GM19351 (cell line): ENCODE measurements around the gene MUC22.
"Not testable (repeated sequence)": the region's sequence is repeated elsewhere in the genome, so short reads cannot be mapped to it uniquely, and the experiment has no call there.

Experiments used
- ATAC-seq: cut with Tn5 transposase; IDR thresholded peaks from one replicate; pipeline ENCODE4 v1.9.1; 2021; ENCODE audit warnings: mild to moderate bottlenecking, moderate library complexity; ENCODE audit not compliant: unreplicated experiment

The MUC22 gene

GRCh38 chr6:31010393-31011060, at the start of gene MUC22:
Gene MUC22, plus strand, starts transcription at chr6:31010474. Its CDS starts 233 bp downstream, at chr6:31010707.
- no peak for ATAC-seq

GRCh38 chr6:30960907-30961673, 49.2 kb upstream of the MUC22 start:
- no peak for ATAC-seq

- no peak for ATAC-seq
Measured at GRCh38 chr6:30962716-30963115, 47.6 kb upstream of the MUC22 start.

GRCh38 chr6:30963641-30964040, 46.6 kb upstream of the MUC22 start:
- ATAC-seq: no peak

- no peak for ATAC-seq
Measured at GRCh38 chr6:30964075-30964474, 46.2 kb upstream of the MUC22 start.

GRCh38 chr6:30965140-30965601, 45.1 kb upstream of the MUC22 start:
- no peak for ATAC-seq

GRCh38 chr6:30966154-30966553, 44.1 kb upstream of the MUC22 start:
- ATAC-seq: no peak

- not testable (repeated sequence) for ATAC-seq
Measured at GRCh38 chr6:30969171-30969570, 41.1 kb upstream of the MUC22 start.

GRCh38 chr6:30970946-30971345, 39.3 kb upstream of the MUC22 start:
- ATAC-seq: no peak

GRCh38 chr6:30972816-30973215, 37.5 kb upstream of the MUC22 start:
- no peak for ATAC-seq

- no peak for ATAC-seq
Measured at GRCh38 chr6:30974490-30975252, 35.6 kb upstream of the MUC22 start.

GRCh38 chr6:30979141-30979540, 31.1 kb upstream of the MUC22 start:
- no peak for ATAC-seq

- no peak for ATAC-seq
Measured at GRCh38 chr6:30979690-30980089, 30.6 kb upstream of the MUC22 start.

GRCh38 chr6:30981942-30982772, 28.1 kb upstream of the MUC22 start:
- ATAC-seq: no peak

GRCh38 chr6:30983439-30983838, 26.8 kb upstream of the MUC22 start, which contains the start of gene MUC21:
Gene MUC21, plus strand, starts transcription at chr6:30983718. Its CDS starts 241 bp downstream, at chr6:30983959.
- no peak for ATAC-seq

- no peak for ATAC-seq
Measured at GRCh38 chr6:30985490-30985889, 24.8 kb upstream of the MUC22 start.

GRCh38 chr6:30987304-30987703, 23.0 kb upstream of the MUC22 start:
- no peak for ATAC-seq

- no peak for ATAC-seq
Measured at GRCh38 chr6:30988209-30988825, 22.0 kb upstream of the MUC22 start.

GRCh38 chr6:30990422-30991086, 19.7 kb upstream of the MUC22 start:
- no peak for ATAC-seq

- ATAC-seq: no peak
Measured at GRCh38 chr6:30991891-30992290, 18.4 kb upstream of the MUC22 start.
